Loucy (cell line): ENCODE measurements around the gene COL11A1.
A peak's percentile ranks its signal among the peaks of the same experiment; 100 is the strongest.

Experiments used
- H2AFZ ChIP-seq: fragments of 200-600 bp; sonication (generic); 2 replicates; pipeline ENCODE4 v1.6.0; 2016; ENCODE audit warnings: antibody characterized with exemption, mild to moderate bottlenecking, low read length, moderate library complexity
- H3F3A ChIP-seq: fragments of 200-600 bp; 2 replicates; pipeline ENCODE4 v1.6.0; 2016; ENCODE audit warnings: antibody characterized with exemption, low read depth, mild to moderate bottlenecking
- H3K27me3 ChIP-seq: fragments of 200-600 bp; sonication (generic); 2 replicates; pipeline ENCODE4 v1.6.1; 2014; ENCODE audit warnings: low read length, mild to moderate bottlenecking; ENCODE audit not compliant: insufficient read depth, poor library complexity, severe bottlenecking
- H3K36me3 ChIP-seq: fragments of 200-600 bp; sonication (generic); 2 replicates; pipeline ENCODE4 v1.6.1; 2016; ENCODE audit warnings: low read length; ENCODE audit not compliant: insufficient read depth
- H3K4me1 ChIP-seq: fragments of 200-600 bp; sonication (generic); 2 replicates; pipeline ENCODE4 v1.5.1; 2014; ENCODE audit warnings: low read length, mild to moderate bottlenecking; ENCODE audit not compliant: insufficient read depth, poor library complexity, severe bottlenecking
- H3K4me2 ChIP-seq: fragments of 200-600 bp; sonication (generic); 2 replicates; pipeline ENCODE4 v1.6.0; 2014; ENCODE audit warnings: antibody characterized with exemption, low read length, low read depth, mild to moderate bottlenecking; ENCODE audit not compliant: poor library complexity, severe bottlenecking
- H3K4me3 ChIP-seq: fragments of 200-600 bp; sonication (generic); 2 replicates; pipeline ENCODE4 v1.5.1; 2014; ENCODE audit warnings: low read length, mild to moderate bottlenecking, mixed read lengths; ENCODE audit not compliant: poor library complexity, severe bottlenecking
- H3K79me2 ChIP-seq: fragments of 200-600 bp; sonication (generic); 2 replicates; pipeline ENCODE4 v1.6.1; 2014; ENCODE audit warnings: low read length; ENCODE audit not compliant: insufficient read depth
- H3K9ac ChIP-seq: fragments of 200-600 bp; sonication (generic); 2 replicates; pipeline ENCODE4 v1.6.0; 2014; ENCODE audit warnings: mild to moderate bottlenecking, low read depth, low read length, moderate library complexity; ENCODE audit not compliant: poor library complexity, severe bottlenecking
- H3K9me2 ChIP-seq: fragments of 200-600 bp; sonication (generic); replicated peaks from 2 replicates; pipeline ENCODE4 v1.6.1; 2016; ENCODE audit warnings: low read depth, low read length, mixed read lengths
- H3K9me3 ChIP-seq: fragments of 200-600 bp; sonication (generic); 2 replicates; pipeline ENCODE4 v1.6.1; 2014; ENCODE audit warnings: mild to moderate bottlenecking, antibody characterized with exemption, low read length, low read depth; ENCODE audit not compliant: insufficient read depth
- H4K20me1 ChIP-seq: fragments of 200-600 bp; sonication (generic); 2 replicates; pipeline ENCODE4 v1.6.0; 2014; ENCODE audit warnings: antibody characterized with exemption, low read length, mild to moderate bottlenecking; ENCODE audit not compliant: insufficient read depth, poor library complexity, severe bottlenecking
- EZH2phosphoT487 ChIP-seq: fragments of 200-600 bp; IDR thresholded peaks from 2 replicates; pipeline ENCODE4 v1.6.1; 2018; ENCODE audit warnings: antibody characterized with exemption, mild to moderate bottlenecking, moderate library complexity, borderline replicate concordance
- TF ChIP-seq, protein P1 (sequence below): fragments of 200-600 bp; sonication (generic); conservative IDR thresholded peaks from 2 replicates; pipeline ENCODE4 v1.5.1; 2014; ENCODE audit warnings: mild to moderate bottlenecking, antibody characterized with exemption, low read length

COL11A1 gene

DNA sequence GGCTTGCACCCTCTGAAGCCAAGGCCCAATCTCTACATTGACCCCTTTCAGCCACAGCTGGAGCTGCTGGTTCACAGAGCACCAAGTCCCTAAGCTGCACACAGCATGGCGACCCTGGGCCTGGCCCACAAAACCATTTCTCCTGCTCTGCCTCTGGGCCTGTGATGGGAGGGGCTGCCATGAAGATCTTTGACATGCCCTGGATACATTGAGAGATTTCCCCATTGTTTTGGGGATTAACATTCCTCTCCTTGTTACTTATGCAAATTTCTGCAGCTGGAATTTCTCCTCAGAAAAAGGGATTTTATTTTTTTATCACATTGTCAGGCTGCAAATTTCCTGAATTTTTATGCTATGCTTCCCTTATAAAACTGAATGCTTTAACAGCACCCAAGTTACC, 235.8 kb downstream of the COL11A1 start:
- no peaks in the 10 kb centered on the region for H3F3A ChIP-seq
- H3K4me1 ChIP-seq = no peaks in the 10 kb centered on the region
- no peak overlapping the region for H3K4me2 ChIP-seq
- H3K36me3 ChIP-seq = no peaks in the 10 kb centered on the region
- H2AFZ ChIP-seq = no peak overlapping the region
- no peak overlapping the region for H3K4me3 ChIP-seq
- H4K20me1 ChIP-seq = no peaks in the 10 kb centered on the region
- H3K27me3 ChIP-seq = no peaks in the 10 kb centered on the region
- no peaks in the 10 kb centered on the region; the same call in 1 of the 2 replicates for H3K9me3 ChIP-seq
- 0 out of 2 replicates have a peak, but pooled peaks cover 4% of the 10 kb centered on the region for H3K9me2 ChIP-seq
- no peak for TF ChIP-seq EZH2phosphoT487
- TF ChIP-seq, protein P1, sequence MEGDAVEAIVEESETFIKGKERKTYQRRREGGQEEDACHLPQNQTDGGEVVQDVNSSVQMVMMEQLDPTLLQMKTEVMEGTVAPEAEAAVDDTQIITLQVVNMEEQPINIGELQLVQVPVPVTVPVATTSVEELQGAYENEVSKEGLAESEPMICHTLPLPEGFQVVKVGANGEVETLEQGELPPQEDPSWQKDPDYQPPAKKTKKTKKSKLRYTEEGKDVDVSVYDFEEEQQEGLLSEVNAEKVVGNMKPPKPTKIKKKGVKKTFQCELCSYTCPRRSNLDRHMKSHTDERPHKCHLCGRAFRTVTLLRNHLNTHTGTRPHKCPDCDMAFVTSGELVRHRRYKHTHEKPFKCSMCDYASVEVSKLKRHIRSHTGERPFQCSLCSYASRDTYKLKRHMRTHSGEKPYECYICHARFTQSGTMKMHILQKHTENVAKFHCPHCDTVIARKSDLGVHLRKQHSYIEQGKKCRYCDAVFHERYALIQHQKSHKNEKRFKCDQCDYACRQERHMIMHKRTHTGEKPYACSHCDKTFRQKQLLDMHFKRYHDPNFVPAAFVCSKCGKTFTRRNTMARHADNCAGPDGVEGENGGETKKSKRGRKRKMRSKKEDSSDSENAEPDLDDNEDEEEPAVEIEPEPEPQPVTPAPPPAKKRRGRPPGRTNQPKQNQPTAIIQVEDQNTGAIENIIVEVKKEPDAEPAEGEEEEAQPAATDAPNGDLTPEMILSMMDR = no peak
- no peak overlapping the region for H3K9ac ChIP-seq
- H3K79me2 ChIP-seq = no peaks in the 10 kb centered on the region

DNA sequence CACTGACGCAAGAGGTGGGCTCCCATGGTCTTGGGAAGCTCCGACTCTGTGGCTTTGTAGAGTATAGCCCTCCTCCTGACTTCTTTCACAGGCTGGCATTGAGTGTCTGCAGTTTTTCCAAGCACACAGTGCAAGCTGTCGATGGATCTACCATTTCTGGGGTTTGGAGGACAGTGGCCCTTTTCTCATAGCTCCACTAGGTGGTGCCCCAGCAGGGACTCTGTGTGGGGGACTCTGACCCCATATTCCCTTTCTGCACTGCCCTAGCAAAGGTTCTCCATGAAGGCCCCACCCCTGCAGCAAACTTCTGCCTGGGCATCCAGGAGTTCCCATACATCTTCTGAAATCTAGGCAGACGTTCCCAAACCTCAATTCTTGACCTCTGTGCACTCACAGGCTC, 236.2 kb downstream of the COL11A1 start:
- TF ChIP-seq, protein P1 = peak; percentile 35; the same call in 1 of the 2 replicates
- no peak for TF ChIP-seq EZH2phosphoT487
- H3K4me3 ChIP-seq = no peak overlapping the region
- 0 out of 2 replicates have a peak, but pooled peaks cover 4% of the 10 kb centered on the region for H3K9me2 ChIP-seq
- H3K79me2 ChIP-seq = no peaks in the 10 kb centered on the region
- no peaks in the 10 kb centered on the region for H3K4me1 ChIP-seq
- no peaks in the 10 kb centered on the region for H3F3A ChIP-seq
- no peaks in the 10 kb centered on the region for H4K20me1 ChIP-seq
- H3K27me3 ChIP-seq = no peaks in the 10 kb centered on the region
- H3K4me2 ChIP-seq = no peak overlapping the region
- H2AFZ ChIP-seq = no peak overlapping the region
- H3K9me3 ChIP-seq = no peaks in the 10 kb centered on the region; the same call in 1 of the 2 replicates
- H3K9ac ChIP-seq = no peak overlapping the region
- H3K36me3 ChIP-seq = no peaks in the 10 kb centered on the region

DNA sequence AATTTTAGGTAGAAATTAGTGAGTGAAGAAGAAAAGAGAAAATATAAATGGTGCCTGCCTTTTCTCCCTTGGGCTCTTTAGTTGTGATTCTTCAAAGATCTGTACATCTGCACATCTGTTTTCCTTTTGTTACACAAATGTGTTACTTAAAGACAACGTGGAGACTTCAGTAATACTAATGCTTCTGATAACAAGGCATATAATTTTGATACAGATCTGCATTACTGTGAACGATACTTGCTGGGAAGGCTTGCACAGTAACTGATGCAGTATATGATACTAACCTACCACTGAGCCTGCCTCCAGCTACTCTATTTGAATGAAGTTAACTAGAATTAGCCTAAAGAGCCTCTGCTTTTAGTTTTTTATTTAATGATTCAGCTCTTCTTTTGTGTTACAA, 244.6 kb downstream of the COL11A1 start:
- no peak overlapping the region for H3K9ac ChIP-seq
- H3K4me1 ChIP-seq = no peaks in the 10 kb centered on the region
- H3K27me3 ChIP-seq = no peaks in the 10 kb centered on the region
- no peak overlapping the region for H3K4me2 ChIP-seq
- H4K20me1 ChIP-seq = no peaks in the 10 kb centered on the region
- no peaks in the 10 kb centered on the region for H3K36me3 ChIP-seq
- TF ChIP-seq, protein P1 = no peak
- no peak for TF ChIP-seq EZH2phosphoT487
- no peak overlapping the region for H3K4me3 ChIP-seq
- H3K9me3 ChIP-seq = no peaks in the 10 kb centered on the region; the same call in 1 of the 2 replicates
- H3F3A ChIP-seq = no peaks in the 10 kb centered on the region
- H2AFZ ChIP-seq = no peak overlapping the region
- no peaks in the 10 kb centered on the region for H3K9me2 ChIP-seq
- no peaks in the 10 kb centered on the region for H3K79me2 ChIP-seq
